Measurements from ENCODE around the gene SCAF8.

DNA sequence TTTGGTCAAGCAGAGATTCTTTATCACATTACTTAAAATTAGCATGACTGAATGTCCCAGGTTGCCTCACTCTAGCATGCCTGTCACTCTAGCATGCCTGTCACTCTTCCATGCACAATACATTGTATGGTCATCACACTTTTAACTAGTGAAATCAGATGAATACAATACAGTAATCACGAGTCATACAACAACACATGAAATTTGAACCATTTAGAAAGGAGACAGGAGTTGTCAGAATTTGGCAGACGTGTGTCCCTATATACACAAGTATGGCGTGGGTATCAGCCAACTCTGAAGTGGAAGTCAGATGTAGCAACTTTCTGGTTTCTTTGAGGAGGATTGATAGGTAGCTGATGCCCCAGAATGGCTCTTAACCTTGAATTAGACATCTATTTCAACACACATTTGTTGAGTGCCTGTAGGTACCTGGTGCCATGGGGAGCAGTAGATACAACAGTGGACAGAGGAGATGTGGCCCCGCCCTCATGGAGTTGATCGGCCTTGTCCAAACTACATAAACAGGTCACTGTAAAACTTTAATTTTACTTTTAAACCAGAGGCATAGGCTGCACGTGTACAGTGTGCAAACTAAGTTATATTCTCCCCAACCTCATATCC lies 145.8 kb downstream of the SCAF8 start:
- TF ChIP-seq POLR2A (IDR thresholded peaks at IDR 0.05): no peak
- TF ChIP-seq, protein P1, sequence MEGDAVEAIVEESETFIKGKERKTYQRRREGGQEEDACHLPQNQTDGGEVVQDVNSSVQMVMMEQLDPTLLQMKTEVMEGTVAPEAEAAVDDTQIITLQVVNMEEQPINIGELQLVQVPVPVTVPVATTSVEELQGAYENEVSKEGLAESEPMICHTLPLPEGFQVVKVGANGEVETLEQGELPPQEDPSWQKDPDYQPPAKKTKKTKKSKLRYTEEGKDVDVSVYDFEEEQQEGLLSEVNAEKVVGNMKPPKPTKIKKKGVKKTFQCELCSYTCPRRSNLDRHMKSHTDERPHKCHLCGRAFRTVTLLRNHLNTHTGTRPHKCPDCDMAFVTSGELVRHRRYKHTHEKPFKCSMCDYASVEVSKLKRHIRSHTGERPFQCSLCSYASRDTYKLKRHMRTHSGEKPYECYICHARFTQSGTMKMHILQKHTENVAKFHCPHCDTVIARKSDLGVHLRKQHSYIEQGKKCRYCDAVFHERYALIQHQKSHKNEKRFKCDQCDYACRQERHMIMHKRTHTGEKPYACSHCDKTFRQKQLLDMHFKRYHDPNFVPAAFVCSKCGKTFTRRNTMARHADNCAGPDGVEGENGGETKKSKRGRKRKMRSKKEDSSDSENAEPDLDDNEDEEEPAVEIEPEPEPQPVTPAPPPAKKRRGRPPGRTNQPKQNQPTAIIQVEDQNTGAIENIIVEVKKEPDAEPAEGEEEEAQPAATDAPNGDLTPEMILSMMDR (IDR thresholded peaks at IDR 0.05 in 4 of 5, conservative IDR thresholded peaks at IDR 0.05 in 1 of 5): no peak

Data from gastrocnemius medialis (tissue), 4 donors.